OCI-LY3 (cell line): Measurements from ENCODE around the gene QSOX2.

Experiments
- EZH2phosphoT487 ChIP-seq: fragments of 200-600 bp; shearing (Covaris generic); IDR thresholded peaks from 2 replicates; pipeline ENCODE4 v1.6.1; 2018; ENCODE audit warnings: antibody characterized with exemption, mixed run types, low read depth
- TF ChIP-seq, protein P1 (sequence below): fragments of 200-600, 300-600 bp; sonication (generic); IDR thresholded peaks from 2 replicates; pipeline ENCODE4 v1.5.1; 2014; ENCODE audit warnings: antibody characterized with exemption, low read length, low read depth

DNA sequence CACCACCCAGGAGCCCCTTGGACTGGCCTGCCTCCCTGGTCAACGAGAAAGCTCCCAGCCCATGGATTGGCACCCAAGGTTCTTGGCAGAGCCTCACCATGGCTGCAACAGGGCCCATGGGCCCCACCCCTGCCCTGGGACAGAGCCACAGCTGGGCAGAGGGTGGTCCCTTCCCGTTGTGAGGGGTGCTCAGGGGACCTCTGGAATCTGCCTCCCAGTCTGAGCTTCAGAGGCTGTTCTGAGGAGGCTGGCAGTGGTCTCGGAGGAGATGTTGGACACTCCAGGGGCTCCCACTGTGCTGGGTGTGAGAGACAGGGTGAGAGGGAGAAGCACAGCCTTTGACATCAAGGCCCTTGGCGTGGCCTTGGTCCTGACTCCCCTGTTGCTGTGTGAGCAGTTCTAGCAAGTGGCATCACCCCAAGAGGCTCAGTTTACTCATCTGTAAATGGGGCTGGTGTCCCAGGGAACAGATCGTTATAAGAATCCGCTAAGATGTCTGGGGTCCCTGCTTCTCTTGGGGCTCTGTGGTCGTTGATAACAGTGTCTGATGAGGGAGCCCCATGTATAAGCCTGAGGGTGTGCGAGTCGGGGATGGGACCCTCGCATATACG, 73.7 kb downstream of the QSOX2 start:
- TF ChIP-seq, protein P1, sequence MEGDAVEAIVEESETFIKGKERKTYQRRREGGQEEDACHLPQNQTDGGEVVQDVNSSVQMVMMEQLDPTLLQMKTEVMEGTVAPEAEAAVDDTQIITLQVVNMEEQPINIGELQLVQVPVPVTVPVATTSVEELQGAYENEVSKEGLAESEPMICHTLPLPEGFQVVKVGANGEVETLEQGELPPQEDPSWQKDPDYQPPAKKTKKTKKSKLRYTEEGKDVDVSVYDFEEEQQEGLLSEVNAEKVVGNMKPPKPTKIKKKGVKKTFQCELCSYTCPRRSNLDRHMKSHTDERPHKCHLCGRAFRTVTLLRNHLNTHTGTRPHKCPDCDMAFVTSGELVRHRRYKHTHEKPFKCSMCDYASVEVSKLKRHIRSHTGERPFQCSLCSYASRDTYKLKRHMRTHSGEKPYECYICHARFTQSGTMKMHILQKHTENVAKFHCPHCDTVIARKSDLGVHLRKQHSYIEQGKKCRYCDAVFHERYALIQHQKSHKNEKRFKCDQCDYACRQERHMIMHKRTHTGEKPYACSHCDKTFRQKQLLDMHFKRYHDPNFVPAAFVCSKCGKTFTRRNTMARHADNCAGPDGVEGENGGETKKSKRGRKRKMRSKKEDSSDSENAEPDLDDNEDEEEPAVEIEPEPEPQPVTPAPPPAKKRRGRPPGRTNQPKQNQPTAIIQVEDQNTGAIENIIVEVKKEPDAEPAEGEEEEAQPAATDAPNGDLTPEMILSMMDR, result no peak
- TF ChIP-seq EZH2phosphoT487, result no peak
